GM18951 (cell line): ENCODE measurements around the gene MEF2D.

ENCODE experiments used
- POLR2A ChIP-seq: IDR thresholded peaks from 4 replicates; pipeline ENCODE4 v1.6.1; 2011; ENCODE audit warnings: mild to moderate bottlenecking; ENCODE audit not compliant: insufficient read length, insufficient read depth; ENCODE audit errors: extremely low read depth
- in situ Hi-C: fragments of 300-500 bp; cut with MboI; formaldehyde crosslinking; loops from one replicate; pipeline ENCODE4 v1.12.0; 2022; ENCODE audit warnings: low sequenced_read_pairs, mixed read lengths, inconsistent platforms; ENCODE audit not compliant: unreplicated experiment

The MEF2D gene

DNA sequence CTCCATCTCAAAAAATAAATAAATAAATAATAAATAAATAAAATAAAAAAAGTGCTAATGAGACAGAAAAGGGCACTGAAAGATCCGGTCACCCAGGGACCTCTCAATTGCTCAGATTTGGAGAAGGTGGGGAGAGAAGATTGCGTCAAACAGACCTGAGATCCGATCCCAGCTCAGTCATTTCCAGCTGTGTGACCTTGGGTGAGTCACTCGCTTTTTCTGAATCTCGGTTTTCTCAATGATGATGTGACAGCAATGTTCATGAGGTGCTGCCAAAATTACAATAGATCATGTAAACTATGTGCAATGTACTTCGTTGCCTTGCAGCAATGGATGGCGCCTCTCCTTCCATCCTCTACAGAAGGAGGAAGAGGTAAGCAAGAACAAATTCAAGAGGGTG is 11.1 kb upstream of the MEF2D start:
- no peak for TF ChIP-seq POLR2A
- in situ Hi-C loops = no loop called here

DNA sequence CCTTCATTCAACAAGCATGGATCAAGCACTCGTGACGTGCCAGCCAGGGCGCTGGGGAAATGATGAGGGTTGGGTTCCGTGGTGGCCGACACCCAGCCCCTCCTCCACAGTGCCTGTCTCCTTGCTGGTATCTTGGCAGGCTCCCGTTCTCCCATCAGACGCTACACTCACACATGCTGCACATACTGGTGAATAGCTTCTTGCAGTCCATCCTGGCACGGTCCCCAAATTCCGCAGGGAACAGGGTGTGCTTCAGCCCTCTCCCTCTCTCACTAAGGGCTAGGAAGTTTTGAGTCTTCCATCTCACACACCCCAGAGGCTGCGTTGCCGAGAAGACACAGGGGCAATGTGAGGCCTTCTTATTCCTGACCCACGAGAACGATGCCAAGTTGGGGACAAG is 10.1 kb upstream of the MEF2D start:
- in situ Hi-C loops = no loop called here
- TF ChIP-seq POLR2A = no peak

DNA sequence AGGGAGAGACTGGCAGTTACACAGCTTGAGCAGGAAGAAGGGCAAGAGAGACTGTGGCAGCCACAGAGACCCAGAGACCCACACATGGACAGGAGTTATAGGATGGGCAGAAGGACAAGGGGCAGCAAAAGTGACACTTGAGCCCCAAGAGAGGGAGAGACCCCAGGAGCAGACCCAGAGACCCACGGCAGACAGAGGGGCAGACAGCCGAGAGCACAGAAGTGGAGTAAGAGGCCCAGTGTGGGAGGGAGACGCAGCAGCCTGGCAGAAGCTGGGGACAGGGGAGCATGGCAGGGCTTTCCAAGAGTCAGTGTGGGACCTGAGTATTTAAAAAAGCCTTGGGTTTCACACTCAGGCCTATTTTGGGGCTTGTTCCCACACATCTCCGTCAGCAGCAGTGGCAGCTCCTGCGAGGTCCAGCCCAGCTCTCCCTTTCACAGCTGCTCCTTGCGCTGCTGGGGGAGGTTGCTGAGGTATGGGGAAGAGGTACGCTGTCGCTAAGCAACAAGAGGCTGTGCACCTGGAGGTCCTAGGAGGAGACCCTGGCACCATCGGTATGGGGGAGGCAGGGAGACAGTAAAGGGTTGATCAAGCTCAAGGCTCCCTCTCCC is 9.0 kb upstream of the MEF2D start:
- in situ Hi-C loops = no loop called here
- no peak for TF ChIP-seq POLR2A

DNA sequence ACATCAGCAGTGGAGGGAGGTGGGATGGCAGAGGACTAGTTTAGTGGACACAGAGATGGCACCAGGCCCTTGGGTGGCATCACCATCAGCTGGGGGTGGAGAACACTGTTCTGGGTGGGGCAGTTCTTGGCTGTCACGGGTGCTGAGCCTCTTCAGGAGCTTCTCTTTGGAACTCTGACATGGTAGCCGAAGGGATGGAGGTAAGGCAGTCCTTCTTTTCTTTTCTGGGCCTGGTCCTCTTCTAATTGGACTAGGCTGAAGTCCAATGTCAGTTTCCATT is 8.3 kb upstream of the MEF2D start:
- in situ Hi-C loops = no loop called here
- TF ChIP-seq POLR2A = no peak

DNA sequence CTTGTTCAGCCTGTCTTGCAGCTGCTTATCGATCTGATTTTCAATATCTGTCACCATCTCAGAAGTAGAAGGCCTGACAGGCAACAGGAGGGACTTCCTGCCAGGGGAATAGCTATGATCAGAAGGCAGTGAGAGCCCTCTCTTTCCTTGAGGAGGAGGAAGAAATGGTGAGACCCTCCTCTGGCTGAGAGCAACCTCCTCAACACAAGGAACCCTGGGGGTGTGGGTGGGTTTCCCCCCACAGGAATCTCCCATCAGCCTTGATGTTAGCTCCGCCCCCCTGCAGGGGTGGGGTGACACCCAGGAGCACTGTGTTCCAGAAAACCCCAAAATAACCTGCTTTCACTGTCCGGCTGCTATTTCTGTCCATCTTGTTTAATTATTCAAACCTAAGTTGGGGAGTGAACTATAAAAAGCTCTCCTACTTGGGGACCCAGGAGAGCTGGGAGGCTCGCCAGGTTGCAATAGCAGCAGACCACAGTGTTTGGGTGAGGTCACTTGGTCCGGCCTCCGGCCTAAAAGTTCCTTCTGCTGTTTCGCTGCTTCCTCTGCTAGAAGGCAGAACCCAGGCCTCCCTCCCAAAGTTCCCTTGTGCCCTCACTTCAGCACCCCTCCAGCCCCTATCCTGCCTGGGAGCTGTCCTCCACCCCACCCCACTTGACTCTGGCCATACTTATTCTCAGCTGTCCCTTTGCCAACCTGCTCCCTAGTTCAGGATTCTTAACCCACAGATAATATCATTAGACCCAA is 7.8 kb upstream of the MEF2D start:
- TF ChIP-seq POLR2A = peak; percentile 32
- in situ Hi-C loops = no loop called here

DNA sequence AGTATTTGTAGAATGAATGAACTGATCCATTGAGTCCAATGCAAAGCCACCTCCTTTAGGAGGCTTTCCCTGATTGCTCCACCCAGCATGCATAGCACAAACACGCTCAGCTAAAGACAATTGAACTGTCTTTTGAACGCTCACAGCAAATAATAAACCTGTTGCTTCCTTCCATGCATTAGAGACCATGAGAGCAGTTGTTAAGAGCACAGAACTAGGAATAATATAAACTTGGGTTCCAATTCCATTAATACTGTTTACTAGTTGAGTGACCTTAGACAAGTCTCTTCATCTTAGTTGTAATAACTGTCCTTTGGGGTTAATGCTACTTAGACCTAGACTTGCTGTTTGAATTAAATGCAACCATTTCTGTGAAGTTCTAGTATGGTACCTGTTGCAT is 5.9 kb upstream of the MEF2D start:
- in situ Hi-C loops = no loop called here
- TF ChIP-seq POLR2A = no peak

DNA sequence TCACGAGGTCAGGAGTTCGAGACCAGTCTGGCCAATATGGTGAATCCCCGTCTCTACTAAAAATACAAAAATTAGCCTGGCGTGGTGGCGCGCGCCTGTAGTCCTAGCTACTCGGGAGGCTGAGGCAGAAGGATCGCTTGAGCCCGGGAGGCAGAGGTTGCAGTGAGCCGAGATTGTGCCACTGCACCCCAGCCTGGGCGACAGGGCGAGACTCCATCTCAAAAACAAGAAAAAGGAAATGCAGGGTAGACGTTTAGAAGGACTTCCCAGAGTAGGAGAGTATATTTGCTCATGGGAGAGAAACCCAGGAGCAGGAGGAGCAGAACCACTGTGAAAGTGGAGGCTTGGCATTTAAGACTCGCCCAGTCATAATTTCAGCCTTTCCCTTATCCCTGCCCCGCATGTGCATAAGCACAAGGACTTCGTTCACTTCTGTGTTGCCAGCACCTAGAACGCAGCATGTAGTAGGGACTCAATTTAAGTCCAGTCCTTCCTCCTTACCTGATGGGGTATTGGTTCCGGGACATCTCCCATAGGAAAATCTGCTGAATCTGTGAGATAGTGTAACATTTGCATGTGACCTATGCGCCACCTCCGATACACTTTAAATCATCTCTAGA is 5.2 kb upstream of the MEF2D start:
- in situ Hi-C loops = no loop called here
- TF ChIP-seq POLR2A = no peak

DNA sequence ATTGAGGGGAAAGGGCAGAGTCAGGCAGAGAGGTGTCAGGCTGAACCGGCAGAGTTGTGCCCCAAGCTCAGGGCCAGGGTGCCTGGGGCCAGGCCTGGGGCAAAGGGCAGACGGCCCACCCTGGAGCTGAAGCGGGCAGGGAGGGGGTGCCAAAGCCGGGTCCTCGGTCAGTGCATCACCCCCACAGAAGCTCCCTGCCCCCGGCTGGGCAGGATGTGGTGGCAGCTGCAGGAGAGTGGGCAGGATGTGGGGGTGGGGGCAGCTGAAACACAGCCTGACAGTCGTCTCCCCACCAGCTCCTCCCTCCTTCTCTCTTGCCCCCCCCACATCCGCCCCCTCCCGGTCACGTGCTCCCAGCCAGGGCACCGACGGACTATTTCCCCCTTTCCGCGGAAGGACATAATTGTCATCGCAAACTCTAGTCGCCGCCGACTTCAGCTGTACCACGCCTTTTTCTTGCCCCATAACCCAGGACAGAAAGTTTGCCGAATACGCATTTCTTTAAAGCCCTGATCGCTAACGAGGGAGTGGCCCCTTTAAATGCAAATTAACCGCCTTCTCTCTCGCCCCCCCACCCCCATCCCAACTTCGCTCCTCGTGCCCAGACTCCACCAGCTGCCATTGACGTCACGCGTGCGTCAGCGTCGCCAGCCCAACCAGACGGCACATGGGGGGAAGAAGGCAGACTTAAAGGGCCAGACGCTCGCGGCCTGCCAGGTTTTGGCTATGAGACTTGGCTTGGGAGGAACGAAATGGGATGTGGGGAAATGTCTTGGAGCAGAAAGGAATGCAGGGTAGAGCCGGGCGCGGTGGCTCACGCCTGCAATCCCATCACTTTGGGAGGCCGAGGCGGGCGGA is 4.5 kb upstream of the MEF2D start:
- in situ Hi-C loops = no loop called here
- TF ChIP-seq POLR2A = peak; percentile 49

DNA sequence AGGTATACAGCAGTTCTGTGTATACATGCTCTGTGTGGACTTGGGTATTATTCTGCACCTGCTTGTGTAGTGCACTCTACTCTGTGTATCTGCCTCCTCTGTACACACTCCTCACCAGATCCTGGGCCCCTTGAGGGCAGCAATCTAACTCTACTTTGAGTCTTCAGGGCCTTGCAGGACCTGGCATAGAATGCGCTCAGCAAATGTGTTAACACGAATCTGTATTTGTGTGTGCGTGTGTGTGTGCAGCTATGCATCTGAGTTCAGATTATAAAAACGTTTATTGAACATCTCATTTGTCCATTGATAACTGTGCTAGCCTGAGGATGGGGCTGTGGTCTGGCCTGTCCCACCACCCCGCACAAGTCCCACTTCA is 3.9 kb upstream of the MEF2D start:
- TF ChIP-seq POLR2A = no peak

DNA sequence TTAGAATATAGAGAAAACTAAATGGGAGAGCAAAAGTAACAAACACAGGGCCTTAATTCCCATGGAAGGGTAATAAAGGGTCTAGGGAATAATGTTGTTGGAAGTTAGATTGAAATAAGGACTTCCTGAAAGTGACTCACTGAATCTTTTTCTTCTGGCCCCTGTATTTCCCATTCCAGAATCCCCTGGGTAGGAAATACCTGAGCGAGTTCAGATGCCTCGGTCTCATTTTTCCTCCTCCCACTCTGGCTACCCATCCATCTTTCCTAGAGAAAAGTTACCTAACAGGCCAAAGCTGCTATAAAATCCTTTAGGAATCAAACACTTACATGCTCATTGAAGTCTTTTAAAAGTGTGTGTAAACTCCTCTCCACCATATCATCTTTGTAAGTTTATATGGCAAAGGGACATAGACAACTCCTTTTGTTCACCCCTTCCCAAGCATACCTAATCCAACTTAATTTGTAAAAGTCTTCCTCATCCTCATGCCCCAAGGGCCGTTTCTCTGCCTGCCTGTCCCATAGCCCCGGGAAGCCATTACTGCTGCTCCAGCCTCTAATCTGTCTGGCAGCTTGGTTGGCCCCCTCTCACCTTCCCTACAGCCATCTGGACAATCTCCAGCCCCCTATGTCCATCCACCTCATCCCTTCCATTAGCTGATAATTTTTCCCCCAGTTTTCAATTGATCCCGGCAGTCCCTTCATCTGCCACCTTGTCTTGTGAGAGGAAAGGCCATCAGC is 3.3 kb upstream of the MEF2D start:
- in situ Hi-C loops = no loop called here

More for the DNA sequence above, 3.9 kb upstream of the MEF2D start:
- in situ Hi-C loops = no loop called here

DNA sequence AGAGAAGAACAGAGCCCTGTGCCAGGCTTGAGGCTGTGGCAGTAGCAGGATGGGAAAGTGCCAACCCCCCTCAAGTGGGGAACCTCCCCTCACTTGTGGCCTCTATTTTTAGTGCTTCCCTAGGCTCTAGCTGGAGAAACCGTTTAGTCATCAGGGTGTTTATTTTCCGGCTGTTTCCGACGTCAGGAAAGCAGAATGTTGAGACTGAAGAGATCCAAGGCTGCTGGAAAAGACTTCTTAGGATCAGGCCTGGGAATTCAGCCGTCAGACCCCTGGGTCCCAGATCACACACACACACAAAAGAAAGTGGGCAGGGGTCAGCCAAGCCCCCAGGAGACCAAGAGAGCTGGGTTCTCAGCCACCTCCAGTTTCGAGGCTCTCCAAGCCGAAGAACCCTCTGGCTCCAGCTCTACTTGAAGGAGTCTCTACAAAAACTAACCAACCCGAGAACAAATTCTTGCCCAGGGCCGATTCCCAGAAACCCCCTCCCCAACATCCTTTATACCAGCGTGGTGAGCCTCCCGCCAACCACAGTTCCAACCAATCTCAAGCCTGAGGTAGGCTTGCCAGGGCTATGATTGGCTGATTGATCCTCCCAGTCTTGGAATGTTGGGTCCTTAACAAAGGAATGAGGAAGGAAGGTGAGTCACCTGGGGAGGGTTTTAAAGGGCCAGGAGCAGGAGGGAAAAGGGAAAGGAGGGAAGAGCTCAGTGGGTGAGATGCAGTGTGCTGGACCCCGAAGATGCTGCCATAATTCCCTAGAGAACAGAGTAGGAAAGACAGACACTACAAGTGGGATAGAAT is 2.5 kb upstream of the MEF2D start:
- in situ Hi-C loops = no loop called here
- no peak for TF ChIP-seq POLR2A

More for the DNA sequence above, 3.3 kb upstream of the MEF2D start:
- no peak for TF ChIP-seq POLR2A

DNA sequence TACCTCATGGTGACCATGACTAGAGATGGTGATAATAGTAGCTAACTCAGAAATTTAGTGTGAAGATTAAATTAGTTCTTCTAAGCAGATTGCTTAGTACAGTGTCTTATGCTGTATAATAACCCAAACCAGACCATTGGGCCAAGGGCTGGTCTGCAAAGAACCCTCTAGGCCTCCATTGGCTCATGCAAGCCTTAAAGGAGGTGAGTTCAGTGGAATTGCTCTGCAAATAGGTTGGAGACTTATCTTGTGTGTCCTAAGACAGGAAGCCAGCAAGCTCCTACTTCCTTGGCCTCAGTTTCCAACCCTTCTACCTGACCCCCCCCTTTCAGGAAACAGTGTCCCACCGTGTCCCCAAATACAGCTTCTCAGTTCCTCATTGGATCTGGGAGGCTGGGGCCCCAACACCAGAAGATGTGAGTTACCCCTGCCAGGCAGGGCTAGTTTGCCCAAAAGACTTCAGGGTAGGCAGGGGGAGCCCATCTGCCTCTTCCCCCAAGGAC is 1.9 kb upstream of the MEF2D start:
- in situ Hi-C loops = no loop called here

More for the DNA sequence above, 1.9 kb upstream of the MEF2D start:
- TF ChIP-seq POLR2A = no peak
